GM19328 (cell line): ENCODE data around the gene LYST.

ENCODE experiments used
- ATAC-seq: cut with Tn5 transposase; IDR thresholded peaks from one replicate; pipeline ENCODE4 v1.9.1; 2021; ENCODE audit warnings: mild to moderate bottlenecking, moderate library complexity; ENCODE audit not compliant: unreplicated experiment

Gene LYST

DNA sequence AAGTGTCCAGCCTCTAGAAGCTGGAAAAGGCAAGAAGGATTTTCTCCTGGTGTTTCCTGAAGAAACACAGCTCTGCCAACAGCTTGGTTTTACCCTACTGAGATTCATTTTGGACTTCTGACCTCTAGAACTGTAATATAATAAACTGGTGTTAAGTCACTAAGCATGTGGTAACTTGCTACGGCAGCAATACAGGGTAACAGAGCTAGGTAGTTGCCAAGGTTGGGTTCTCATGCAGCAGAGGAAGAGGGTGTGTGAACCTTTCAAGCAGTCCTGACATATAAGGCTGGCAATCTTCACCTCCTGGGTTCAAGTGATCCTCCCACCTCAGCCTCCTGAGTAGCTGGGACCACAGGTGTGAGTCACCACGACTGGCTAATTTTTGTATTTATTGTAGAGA, 253.1 kb downstream of the LYST start:
- no peak for ATAC-seq

DNA sequence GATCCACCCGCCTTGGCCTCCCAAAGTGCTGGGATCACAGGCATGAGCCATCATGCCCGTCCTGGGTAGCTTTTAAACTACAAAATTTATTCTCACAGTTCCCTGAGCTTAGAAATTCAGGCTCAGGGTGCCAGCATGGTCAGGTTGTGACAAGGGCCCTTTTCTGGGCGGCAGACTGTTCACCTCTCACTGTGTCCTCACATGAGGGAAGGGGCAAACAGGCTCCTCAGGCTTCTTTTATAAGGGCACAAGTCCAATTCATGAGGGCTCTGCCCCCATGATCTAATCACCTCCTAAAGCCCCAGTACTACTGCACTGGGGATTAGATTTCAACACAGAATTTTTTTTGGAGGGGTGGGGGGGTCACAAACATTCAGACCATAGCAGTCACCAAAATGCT, 253.9 kb downstream of the LYST start:
- ATAC-seq = no peak
